Activated CD4-positive, alpha-beta T cell treated with anti-CD3 and anti-CD28 coated beads, Interleukin-2, Interleukin-6, amounts not matched to agents 100 ng/mL and 50 ng/mL, durations not matched to agents 16 hours and 8 hours (primary cell): ENCODE data around the gene ICE2.
A peak's percentile ranks its signal among the peaks of the same experiment; 100 is the strongest.
"Not testable (repeated sequence)": the region's sequence is repeated elsewhere in the genome, so short reads cannot be mapped to it uniquely, and the experiment has no call there.

Experiments
- DNase-seq: peaks from one replicate; pipeline ENCODE4 v3.0.0-alpha.2; 2020

ICE2 gene

DNA sequence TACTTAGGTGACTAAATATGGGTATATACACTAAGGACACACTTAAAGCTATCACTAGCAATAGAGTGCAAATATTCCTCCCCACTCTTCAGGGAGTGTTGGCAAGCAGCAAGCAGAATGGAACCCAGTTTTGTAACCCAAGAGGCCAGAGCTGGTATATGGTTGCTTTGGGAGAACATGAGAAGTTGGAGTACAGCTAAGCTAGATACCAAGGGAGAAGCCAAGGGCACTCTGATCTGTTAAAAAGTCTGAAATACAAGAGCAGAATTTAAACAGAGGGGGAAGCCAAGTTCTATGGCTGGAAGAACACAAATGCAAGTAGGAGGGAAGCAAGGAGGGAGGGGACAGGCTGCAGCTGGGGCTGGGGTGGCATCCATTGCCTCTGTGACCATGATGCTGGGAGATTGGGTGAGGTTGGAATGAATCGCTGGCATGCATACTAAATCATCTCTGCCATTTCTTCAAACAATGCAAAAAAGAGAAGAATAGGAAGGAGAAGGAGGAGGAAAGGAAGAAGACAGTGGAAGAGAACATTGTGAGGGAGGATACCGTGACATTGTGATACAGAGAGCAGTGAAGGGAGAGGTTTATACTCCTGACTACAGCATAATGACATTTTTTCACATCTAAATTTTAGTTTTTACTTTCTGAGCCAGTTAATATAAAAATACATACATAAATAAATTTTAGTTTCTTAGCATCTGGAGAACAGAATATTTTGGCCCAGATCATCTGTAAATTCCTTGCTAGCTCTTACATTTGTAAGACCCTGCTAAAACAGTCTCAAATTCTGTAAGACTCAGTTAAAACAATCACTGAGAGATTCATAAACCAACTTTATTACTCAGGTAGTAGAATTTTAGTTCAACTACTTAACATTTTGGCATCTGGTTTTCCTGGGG, 72.2 kb downstream of the ICE2 start:
- DNase-seq: no peak

DNA sequence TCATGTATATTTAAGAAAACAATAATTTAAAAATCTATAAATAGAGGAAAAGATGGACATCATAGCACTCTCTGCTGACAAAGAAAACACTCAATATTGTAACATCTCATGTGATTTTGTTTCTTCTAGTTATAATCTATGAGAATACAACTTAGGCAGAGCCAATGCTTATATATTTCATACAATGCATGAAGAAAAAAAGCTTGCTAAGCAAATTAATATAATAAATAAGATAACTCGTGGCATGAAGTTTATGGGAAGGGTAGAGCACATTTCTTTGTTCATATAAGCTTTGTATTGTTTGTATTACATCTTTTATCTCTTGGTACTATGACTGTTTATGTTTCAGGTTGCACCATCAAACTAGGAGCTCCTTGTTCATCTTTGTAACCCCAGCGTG, 73.5 kb downstream of the ICE2 start:
- DNase-seq: no peak

DNA sequence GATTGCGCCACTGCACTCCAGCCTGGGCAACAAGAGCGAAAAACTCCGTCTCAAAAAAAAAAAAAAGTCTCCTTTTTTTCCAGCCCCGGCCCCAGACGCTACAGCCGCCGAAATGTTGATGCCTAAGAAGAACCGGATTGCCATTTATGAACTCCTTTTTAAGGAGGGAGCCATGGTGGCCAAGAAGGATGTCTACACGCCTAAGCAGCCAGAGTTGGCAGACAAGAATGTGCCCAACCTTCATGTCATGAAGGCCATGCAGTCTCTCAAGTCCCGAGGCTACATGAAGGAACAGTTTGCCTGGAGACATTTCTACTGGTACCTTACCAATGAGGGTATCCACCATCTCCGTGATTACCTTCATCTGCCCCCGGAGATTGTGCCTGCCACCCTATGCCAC, 74.6 kb downstream of the ICE2 start:
- DNase-seq: not testable (repeated sequence)

DNA sequence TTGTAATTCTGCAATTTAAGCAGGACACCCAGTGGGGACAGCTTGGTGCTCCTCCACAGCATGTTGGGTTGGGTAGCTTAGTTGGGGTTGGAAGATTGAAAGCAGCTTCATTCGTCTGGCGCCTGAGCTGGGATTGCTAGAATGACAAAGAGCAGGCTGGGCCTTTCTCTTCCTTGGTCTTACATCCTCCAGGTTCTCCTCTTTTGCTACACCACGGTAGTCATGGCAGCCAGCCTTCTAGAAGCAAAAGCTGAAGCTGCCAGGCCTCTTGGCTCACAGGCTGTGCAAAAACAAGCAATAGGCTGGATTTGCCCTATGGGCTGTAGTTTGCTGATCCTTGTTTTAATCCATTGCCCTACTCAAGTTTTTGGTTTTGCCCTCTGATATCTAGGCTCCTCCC, 78.0 kb downstream of the ICE2 start:
- DNase-seq: no peak

DNA sequence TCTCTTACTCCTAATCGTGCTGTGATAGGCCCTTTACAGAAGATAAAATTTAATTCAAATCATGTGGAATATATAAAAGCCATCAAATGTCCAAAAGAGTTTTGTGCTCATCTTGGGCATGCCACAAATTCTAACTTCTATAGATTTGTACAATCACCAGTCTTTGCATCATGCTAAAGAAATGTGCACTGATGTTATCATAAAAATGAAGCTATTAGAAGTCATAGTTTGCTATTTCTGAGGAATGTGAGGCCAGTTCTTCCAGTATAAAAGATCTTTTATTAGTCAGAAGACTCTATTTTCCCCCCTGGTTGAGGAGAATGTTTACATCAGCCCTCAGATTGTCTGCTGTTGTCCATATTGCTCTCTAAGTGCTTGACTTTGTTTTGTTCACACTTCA, 79.0 kb downstream of the ICE2 start:
- DNase-seq: no peak

DNA sequence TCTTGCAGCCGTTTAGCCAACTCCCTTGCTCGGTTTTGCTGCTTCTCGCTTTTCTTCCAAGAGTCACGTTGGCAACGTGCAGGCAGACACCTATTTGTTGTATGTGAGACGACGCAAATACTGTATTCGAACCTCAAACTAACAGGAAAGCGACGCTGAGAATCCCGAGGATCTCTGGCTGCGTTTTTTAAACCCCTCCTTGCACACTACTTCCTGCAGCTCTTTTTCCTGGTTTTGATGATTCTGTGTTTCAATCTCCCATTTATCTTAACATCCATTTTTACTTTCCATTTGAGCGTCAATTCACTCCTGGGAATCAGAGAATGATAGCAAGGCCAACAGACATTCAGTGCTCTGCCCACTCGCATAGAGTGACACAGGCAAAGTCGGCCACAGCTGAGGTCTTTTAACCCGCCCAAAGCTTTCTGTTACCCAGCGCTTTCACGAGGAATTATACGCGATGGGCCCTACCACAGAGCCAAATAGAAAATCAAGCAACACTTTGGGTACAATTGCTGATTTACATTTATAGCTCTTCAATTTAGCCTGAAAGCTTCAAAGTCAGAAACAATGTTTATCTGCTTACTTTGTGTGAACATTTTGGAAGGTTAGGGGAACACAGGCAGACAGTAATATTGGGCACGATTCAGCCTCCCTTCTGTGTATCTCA, 79.6 kb downstream of the ICE2 start:
- DNase-seq: no peak

DNA sequence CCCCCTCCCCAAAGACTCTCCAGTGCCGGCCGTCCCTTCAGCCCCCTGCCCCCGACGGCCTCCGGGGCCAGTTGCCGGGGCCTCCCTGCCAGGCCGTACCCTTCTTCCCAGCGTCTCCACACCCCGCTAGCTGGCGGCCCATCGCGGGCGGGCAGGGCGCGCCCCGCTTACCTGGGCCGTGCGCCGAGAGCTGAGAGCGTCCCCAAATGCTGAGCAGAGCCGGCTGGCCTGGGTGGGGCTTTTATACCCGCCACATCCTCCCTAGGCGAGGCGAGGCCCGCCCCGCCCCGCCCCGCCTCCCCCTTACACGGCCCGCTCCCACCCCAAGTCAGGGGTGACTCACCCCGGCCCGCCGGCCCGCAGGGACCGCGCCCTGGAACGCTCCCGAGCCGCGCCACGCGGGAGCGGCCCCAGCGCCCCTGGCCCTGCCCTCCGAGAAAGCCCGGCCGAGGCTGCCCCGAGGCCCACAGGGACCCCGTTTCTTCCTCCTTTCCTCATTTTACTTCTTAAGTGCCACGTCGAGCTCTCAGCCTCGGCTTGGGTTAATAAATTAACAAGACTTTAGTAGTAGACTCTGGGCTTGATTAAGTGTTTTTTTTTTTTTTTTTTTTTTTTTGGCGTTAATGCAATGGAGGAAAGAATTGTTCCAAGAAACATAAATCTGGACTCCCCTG, 81.0 kb downstream of the ICE2 start, which contains the start of gene ANXA2:
Gene ANXA2, minus strand, starts transcription at position 215 of the 674 bp plus-strand sequence. CDS start 11,911 bp downstream, outside the sequence.
- DNase-seq: peak; percentile 92

DNA sequence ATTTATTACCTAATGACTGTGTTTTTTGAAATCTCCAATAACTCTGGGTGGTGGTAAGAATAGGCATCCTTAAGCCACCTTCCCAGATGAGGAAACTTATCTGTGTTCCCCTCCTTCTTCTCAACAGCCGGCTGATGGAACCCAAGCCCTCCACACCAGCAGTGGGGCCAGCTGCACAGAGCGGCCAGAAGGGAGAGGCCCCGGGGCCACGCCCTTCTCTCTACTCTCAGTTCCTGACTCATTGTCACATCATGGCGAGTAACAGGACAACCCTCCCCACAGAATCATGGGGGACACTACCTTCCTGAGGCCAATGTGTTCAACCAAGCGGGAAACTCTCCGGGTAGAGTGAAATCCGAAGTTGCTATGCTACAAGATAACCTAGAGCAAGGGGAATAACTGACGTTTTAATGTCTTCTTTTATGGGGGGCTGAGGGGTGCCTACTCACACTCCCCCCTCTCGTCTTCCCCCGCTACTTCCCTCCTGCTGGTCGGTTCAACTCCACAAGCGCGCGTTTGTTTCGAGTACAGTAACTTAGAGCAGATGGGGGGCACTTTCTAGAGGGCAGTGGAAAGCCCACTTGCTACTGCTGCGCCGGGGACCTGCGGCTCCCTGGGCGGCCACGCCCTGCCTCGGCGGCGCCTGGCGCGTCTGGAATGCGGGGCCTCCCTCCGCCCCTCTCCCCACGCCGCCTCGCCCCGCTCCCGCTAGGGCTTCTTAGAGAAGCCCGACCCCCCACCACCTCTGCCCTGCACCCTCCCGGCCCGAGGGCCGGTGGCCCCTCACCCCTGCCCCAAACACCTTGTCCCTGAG, 81.8 kb downstream of the ICE2 start:
- peak; percentile 83 for DNase-seq

DNA sequence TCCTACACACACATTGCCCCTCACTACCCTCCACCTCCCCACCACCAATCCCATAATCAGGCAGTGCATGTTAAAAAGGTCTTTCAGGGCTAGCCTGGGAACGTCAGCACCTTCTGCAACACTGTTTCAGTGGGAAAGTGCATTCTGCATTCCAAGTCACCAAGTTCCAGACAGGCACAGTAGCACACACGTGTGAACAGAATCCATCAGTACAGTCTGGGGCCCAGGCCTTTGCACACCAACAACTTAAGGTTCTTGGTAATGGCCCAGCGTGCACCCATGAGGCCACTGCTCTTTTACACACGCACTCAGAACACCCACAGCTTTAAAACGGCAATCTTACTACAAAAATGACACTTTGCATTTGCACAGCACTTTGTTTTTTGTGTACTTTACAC, 82.4 kb downstream of the ICE2 start:
- no peak for DNase-seq

DNA sequence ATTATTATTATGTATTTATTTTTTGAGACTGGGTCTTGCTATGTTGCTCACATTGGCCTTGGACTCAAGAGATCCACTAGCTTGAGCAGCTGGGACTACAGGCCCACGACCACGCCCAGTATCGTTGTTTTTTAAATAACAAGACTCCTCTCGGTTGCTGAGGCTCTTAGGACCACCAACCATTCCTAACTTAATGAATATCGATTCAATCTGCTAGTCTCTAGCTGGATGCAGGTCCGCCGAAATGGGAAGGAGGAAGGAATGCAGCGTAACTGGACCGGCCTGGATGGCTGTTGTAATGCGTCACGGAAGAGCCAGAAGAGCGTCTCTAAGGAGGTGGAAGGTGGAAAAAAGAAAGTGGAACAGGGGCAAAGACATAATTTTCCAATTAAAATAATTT, 82.8 kb downstream of the ICE2 start:
- DNase-seq: no peak

DNA sequence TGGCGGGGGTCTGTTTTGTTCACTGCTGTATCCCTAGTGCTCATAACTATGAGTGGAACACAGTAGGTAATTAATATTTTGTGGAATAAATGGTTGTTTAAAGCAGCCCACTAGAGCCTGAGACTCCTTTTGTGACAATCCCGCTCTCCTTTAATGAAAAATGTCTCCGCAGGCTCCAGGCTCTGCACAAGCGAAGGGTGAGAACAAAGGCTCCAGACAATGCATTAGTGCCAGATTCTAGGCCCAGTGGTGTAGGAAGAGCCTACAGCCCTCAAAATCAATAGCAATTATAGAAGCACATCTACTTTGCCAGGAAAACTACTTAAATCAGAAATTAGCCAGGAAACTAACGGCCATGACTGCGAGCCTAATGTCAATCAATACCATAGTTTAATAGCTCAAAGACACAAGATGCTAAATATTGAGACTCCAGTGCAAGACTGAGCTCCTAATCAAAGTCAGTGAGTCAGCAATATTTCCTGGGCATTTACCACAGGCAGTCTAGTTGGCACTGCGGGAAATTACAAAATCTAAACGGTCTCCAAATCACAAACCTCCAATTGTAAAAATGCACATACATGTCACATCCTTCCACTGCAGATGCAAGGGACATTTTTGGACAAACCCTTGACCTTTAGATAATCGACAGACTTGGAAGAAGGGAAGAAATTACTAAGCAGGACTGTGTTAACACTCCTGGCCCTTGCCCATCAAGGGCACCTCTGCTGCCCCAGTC, 83.5 kb downstream of the ICE2 start:
- DNase-seq: no peak

DNA sequence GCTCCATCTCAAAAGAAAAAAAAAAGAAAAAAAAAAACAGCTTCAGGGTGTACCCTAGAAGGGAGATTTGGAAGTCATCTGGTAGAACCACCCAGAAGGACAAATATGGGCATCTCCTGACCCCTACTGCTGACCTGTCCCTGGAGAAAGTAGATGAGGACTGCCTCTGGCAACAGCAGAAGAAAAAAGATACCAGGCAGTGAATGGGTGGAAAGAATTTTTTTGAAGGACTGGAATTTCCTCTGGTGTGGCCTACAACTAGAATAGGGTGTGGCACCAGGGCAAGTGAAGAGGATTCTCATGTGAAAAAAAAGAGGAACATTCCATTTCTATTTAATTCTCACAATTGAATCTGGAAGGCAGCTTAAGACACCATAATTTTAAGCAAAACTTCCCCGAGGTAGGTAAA, 84.2 kb downstream of the ICE2 start:
- DNase-seq: no peak

DNA sequence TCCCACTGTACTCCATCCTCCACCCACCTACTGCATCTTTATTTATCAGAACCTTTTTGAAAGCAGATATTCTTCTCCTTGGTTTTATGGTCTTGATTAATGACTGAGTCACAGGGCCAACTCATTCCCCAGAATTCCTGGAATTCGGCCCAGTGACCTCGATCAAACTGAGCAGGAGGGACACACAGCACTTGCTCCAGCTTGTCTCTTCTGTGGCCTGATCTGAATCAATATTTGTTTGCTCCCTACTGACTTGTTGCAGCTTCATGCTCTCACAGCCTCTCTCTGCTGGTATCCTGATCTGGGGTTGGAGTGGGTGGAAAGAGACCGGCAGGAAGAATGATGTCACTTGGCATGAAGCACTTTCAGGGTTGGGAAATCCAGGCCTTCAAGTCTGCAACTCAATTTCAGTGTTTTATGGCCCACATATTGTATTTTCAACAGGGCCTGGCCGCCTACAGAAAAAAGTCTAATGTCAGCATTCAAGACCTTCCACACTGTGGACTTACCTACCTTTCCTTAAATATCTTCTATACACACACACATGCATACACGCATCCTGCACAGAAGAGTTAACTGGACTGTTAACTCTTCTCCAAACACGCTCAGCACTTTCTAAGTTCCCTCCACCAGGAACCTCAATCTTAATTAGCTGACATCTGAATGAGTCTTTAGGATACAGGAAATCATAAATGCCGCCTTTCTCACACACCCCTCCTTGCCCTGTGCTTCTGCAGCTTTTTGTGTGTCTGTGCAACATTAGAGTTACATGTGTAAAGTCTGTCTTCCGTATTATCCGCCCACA, 85.8 kb downstream of the ICE2 start:
- peak; percentile 33 for DNase-seq

DNA sequence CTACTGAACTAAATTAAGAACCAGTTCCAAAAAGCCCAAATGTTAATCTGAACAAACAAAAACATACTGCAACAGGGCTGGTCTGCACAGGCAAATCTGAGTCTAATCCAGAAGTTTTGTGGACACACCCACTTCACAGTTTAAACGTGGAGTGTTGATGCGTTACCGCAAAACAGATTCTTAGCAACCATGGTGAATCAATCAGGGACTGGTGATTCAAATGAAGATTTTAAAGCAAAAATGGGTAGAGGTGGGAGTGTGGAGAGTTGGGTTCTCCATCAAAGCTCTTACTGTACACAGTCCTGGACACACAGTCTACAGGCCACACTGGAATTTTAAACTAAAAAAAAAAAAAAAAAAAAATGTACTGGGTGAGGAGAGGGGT, 86.3 kb downstream of the ICE2 start:
- peak; percentile 90 for DNase-seq

DNA sequence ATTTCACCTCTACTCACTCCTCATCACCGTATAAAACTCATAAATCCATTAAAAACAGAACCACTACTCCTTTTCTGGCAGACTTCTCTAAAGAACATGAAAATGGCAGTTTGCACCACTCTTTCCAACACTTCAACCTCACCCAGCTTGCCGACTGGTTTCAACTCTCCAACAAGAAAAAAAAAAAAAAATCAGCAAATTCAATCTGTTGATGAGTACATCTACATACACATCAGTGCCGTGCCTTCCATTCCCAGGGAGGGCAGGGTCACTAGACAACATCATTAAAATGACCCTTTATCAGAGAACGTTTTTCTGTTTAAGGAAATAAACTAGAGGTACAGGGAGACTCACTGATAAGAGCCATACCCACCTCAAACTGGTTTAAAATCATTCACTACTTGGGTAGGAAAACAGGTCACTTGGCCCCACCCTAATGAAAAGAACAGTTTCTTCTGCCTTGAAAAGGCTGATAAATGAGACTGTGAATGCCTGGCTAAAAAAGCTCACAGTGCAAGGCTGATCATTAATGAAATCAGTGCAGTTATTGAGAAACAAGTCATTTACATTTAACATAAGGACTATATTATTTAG, 87.1 kb downstream of the ICE2 start:
- no peak for DNase-seq

DNA sequence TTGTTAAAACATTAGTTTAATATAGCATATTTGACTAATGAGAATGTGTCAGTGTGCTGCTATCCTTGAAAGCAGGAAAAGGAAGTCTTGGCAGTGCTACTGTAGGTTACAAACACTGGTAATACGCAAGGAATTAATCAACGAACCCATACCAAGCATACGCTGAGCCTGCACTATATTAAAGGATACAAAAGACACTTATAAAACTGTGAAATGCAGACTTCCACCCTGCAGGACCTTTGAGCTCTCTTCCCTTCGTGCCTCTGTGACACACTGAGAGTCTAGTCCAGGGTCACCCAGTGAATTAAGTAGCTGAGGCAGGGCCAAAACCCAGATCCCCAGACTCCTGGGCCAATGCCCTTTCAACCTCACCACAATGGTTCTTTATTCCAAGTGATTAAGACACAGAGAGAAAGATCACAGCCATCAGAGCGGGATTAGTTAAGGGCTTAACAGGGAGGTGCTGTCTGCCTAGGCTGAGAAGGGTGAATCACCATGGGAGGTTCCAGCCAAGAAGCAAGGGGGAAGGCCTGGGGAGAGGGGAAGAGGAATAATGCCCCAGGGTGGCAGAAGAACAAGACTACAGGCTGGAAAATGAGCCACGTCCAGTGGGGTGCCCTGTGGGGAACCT, 88.0 kb downstream of the ICE2 start:
- no peak for DNase-seq

DNA sequence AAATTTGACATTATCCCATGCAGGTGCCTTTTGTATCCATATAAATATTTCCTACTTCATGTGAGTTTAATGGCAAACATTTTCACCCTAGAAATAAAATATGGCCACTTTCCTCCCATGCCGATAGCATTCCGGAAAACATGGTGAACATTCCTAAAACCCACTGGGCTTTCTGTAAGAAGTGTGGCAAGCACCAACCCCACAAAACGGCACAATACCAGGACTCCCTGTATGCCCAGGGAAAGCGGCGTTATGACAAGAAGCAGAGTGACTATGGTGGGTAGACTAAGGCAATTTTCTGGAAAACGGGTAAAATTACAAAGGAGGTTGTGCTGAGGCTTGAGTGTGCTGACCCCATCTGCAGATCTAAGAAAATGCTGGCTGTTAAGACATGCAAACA, 88.7 kb downstream of the ICE2 start:
- DNase-seq: no peak

DNA sequence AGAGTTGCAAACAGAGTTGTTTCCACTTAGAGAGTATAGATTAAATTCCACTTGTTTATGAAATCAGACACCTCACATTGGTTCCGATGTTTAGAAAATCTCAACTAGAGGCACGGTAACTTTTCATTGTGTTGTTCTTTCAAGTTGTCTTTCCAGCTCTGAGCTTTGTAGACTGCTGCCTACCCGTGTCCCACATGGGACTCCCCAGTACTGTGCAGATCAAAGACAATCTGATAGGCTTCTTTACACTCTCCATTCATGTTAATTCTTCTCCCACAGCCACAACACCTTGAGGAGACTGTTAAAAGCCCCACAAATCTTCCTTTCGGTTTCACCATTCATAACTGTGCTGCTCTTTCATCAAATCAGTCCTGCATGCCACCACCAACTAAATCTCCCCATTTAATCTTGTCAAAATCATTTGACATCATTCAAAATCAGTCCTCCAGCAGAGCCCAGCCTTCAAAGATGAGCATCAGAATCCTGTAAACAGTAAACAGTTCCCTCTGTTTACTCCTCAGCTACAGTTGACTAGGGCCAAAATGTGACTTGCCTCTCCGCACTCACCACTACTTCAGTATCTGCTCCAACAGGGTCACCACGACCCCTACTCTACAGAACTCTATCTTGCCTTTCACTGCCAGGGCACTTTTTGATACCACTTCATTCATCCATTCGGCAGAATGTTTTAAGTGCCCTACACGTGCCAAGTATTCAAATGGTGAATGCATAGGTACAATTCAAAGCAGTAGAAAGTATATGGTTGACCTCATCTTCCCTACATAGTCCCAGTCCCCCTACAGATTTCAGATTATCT, 89.5 kb downstream of the ICE2 start:
- peak; percentile 82 for DNase-seq

DNA sequence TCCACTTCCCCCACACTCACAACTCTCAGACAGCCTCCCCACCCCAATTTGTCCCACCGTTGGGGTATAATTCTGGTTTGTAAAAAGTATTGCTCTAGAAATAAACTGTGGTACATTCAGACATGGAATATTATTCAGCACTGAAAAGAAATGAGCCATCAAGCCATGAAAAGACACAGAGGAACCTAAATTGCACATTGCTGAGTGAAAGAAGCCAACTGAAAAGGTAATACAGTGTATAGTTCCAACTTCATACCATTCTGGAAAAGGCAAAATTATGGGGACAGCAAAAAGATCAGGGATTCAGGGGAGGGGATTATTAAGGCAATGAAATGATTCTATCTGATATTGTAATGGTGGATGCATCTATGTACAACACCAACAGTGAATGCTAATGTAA, 91.6 kb downstream of the ICE2 start:
- no peak for DNase-seq
